H9 (cell line): Measurements from ENCODE around the gene TMEM182. TPM values are rescaled to one million over a fixed set of nuclear protein-coding genes. Genes with fewer than 3 reads are reported as not detected.
A peak's percentile ranks its signal among the peaks of the same experiment; 100 is the strongest.

Experiments
- DNase-seq: peaks from one replicate; pipeline ENCODE4 v3.0.0-alpha.2; 2017
- H2AFZ ChIP-seq: one replicate; pipeline ENCODE4 v1.6.1; 2013; ENCODE audit warnings: mild to moderate bottlenecking, low read length, control low read depth, moderate library complexity
- H2AK5ac ChIP-seq: 2 replicates; pipeline ENCODE4 v1.6.1; 2013; ENCODE audit warnings: low read length, control low read depth, mixed read lengths; ENCODE audit not compliant: insufficient read length
- H2BK120ac ChIP-seq: one replicate; pipeline ENCODE4 v1.6.1; 2013; ENCODE audit warnings: low read depth, mild to moderate bottlenecking, low read length, control low read depth, inconsistent platforms; ENCODE audit not compliant: poor library complexity, severe bottlenecking
- H2BK12ac ChIP-seq: 2 replicates; pipeline ENCODE4 v1.6.1; 2013; ENCODE audit warnings: low read length, control low read depth, mixed read lengths, low read depth; ENCODE audit not compliant: insufficient read length
- H2BK15ac ChIP-seq: 2 replicates; pipeline ENCODE4 v1.6.1; 2013; ENCODE audit warnings: low read depth, low read length, control low read depth
- H2BK20ac ChIP-seq: one replicate; pipeline ENCODE4 v1.6.1; 2013; ENCODE audit warnings: low read depth, mild to moderate bottlenecking, low read length, control low read depth, inconsistent platforms; ENCODE audit not compliant: poor library complexity, severe bottlenecking
- H2BK5ac ChIP-seq: 2 replicates; pipeline ENCODE4 v1.6.1; 2013; ENCODE audit warnings: low read length, control low read depth, mixed read lengths; ENCODE audit not compliant: insufficient read length
- H3K14ac ChIP-seq: 2 replicates; pipeline ENCODE4 v1.6.1; 2013; ENCODE audit warnings: low read length, control low read depth; ENCODE audit not compliant: insufficient read depth
- H3K18ac ChIP-seq: 2 replicates; pipeline ENCODE4 v1.6.1; 2013; ENCODE audit warnings: low read depth, mild to moderate bottlenecking, mixed read lengths, low read length, control low read depth; ENCODE audit not compliant: insufficient read length
- H3K23ac ChIP-seq: 2 replicates; pipeline ENCODE4 v1.6.1; 2013; ENCODE audit warnings: low read length, control low read depth, mixed read lengths, low read depth; ENCODE audit not compliant: insufficient read length
- H3K23me2 ChIP-seq: 2 replicates; pipeline ENCODE4 v1.6.1; 2013; ENCODE audit warnings: low read depth, mild to moderate bottlenecking, mixed read lengths, low read length, control low read depth; ENCODE audit not compliant: insufficient read length, poor library complexity, severe bottlenecking
- H3K27ac ChIP-seq: 2 replicates; pipeline ENCODE4 v1.5.1; 2013; ENCODE audit warnings: low read length, control low read depth, mixed read lengths, low read depth; ENCODE audit not compliant: insufficient read length
- H3K27me3 ChIP-seq: 2 replicates; pipeline ENCODE4 v1.6.1; 2013; ENCODE audit warnings: low read length, control low read depth, inconsistent platforms; ENCODE audit not compliant: insufficient read depth
- H3K4ac ChIP-seq: 2 replicates; pipeline ENCODE4 v1.6.1; 2013; ENCODE audit warnings: low read depth, mild to moderate bottlenecking, control low read depth, inconsistent platforms, low read length, moderate library complexity
- H3K4me1 ChIP-seq: 2 replicates; pipeline ENCODE4 v1.6.1; 2013; ENCODE audit warnings: low read length, control low read depth, inconsistent platforms; ENCODE audit not compliant: insufficient read depth
- H3K4me2 ChIP-seq: 2 replicates; pipeline ENCODE4 v1.6.1; 2013; ENCODE audit warnings: low read length, control low read depth, mixed read lengths; ENCODE audit not compliant: insufficient read length, insufficient read depth
- H3K56ac ChIP-seq: 2 replicates; pipeline ENCODE4 v1.6.1; 2013; ENCODE audit warnings: low read depth, mild to moderate bottlenecking, mixed read lengths, low read length, control low read depth; ENCODE audit not compliant: insufficient read length
- H3K79me1 ChIP-seq: 2 replicates; pipeline ENCODE4 v1.6.1; 2013; ENCODE audit warnings: low read depth, mild to moderate bottlenecking, moderate library complexity, low read length, control low read depth, inconsistent platforms; ENCODE audit not compliant: insufficient read depth, poor library complexity, severe bottlenecking
- H3K79me2 ChIP-seq: 2 replicates; pipeline ENCODE4 v1.6.1; 2013; ENCODE audit warnings: low read length, control low read depth, inconsistent platforms; ENCODE audit not compliant: insufficient read depth
- H3K9ac ChIP-seq: 2 replicates; pipeline ENCODE4 v1.6.1; 2013; ENCODE audit warnings: low read length, control low read depth, mixed read lengths; ENCODE audit not compliant: insufficient read length; ENCODE audit errors: extremely low read depth
- H3K9me3 ChIP-seq: one replicate; pipeline ENCODE4 v1.6.1; 2013; ENCODE audit warnings: low read depth, low read length, inconsistent platforms; ENCODE audit not compliant: control insufficient read depth
- H3T11ph ChIP-seq: one replicate; pipeline ENCODE4 v1.6.1; 2013; ENCODE audit warnings: mild to moderate bottlenecking, low read length, control low read depth, inconsistent platforms
- H4K20me1 ChIP-seq: one replicate; pipeline ENCODE4 v1.6.1; 2013; ENCODE audit not compliant: control insufficient read depth, insufficient read length, insufficient read depth
- H4K5ac ChIP-seq: 2 replicates; pipeline ENCODE4 v1.6.1; 2013; ENCODE audit warnings: low read depth, mild to moderate bottlenecking, mixed read lengths, low read length, control low read depth; ENCODE audit not compliant: insufficient read length
- H4K8ac ChIP-seq: replicated peaks from 2 replicates; pipeline ENCODE4 v1.6.1; 2013; ENCODE audit warnings: low read length, control low read depth, mixed read lengths, low read depth; ENCODE audit not compliant: insufficient read length
- H4K91ac ChIP-seq: 2 replicates; pipeline ENCODE4 v1.6.1; 2013; ENCODE audit warnings: low read depth, mild to moderate bottlenecking, moderate library complexity, mixed read lengths, low read length, control low read depth; ENCODE audit not compliant: insufficient read length
- H3K27ac Mint-ChIP-seq, 3 experiments: 2 replicates in 2 of 3; 3 replicates in 1 of 3; pipeline ENCODE4 v1.8.0; 2020 to 2021; ENCODE audit warnings: mixed read lengths in 3 of 3, mild to moderate bottlenecking in 1 of 3, moderate library complexity in 1 of 3
- H3K27me3 Mint-ChIP-seq: 2 replicates; pipeline ENCODE4 v1.8.0; 2021; ENCODE audit warnings: low read depth, mild to moderate bottlenecking, moderate library complexity, mixed read lengths
- H3K36me3 Mint-ChIP-seq, 3 experiments: 2 replicates in 2 of 3; 3 replicates in 1 of 3; pipeline ENCODE4 v1.8.0; 2020 to 2021; ENCODE audit warnings: low read depth in 3 of 3, mixed read lengths in 3 of 3; ENCODE audit not compliant: insufficient read depth in 1 of 3
- H3K4me1 Mint-ChIP-seq, 2 experiments: 2 replicates each; pipeline ENCODE4 v1.8.0; 2020; ENCODE audit warnings: mixed read lengths in 2 of 2
- H3K4me3 Mint-ChIP-seq, 2 experiments: 2 replicates in 1 of 2; 3 replicates in 1 of 2; pipeline ENCODE4 v1.8.0; 2020 to 2021; ENCODE audit warnings: mild to moderate bottlenecking in 2 of 2, mixed read lengths in 2 of 2, moderate library complexity in 1 of 2
- H3K9me3 Mint-ChIP-seq, 2 experiments: 2 replicates in 1 of 2; 3 replicates in 1 of 2; pipeline ENCODE4 v1.8.0; 2020; ENCODE audit warnings: mild to moderate bottlenecking in 2 of 2, mixed read lengths in 2 of 2, moderate library complexity in 1 of 2
- CTCF ChIP-seq: fragments of 200-600 bp; sonication (generic); conservative IDR thresholded peaks from 3 replicates; pipeline ENCODE4 v1.8.0; 2021; ENCODE audit warnings: antibody characterized with exemption, mild to moderate bottlenecking
- WGBS: extraction: QIAGEN DNeasy Blood & Tissue Kit; methylation state at CpG from one replicate; pipeline ENCODE4 v1.1.7; 2013; ENCODE audit warnings: missing lambda C conversion rate, low lambda C conversion rate, mixed read lengths; ENCODE audit not compliant: insufficient read length; ENCODE audit errors: extremely low coverage; 5-methylcytosine and 5-hydroxymethylcytosine counted together
- total RNA-seq: library from RNA; stranded (reverse); gene quantifications from 2 replicates; pipeline ENCODE4 v1.2.1, GENCODE V29; 2021

The TMEM182 gene
- total RNA-seq, 1 experiment from 2014 or later: 3.6 TPM

- no peaks in the 10 kb centered on the region for H3K4me1 ChIP-seq
- no peaks in the 10 kb centered on the region for H3K79me2 ChIP-seq
- H2BK15ac ChIP-seq: no peak overlapping the region
- H3K9me3 ChIP-seq: no peaks in the 10 kb centered on the region
- DNase-seq: no peak
- TF ChIP-seq CTCF: no peak
- no peak overlapping the region for H4K8ac ChIP-seq
- H3K4ac ChIP-seq: no peak overlapping the region
- H3K56ac ChIP-seq: no peak overlapping the region
- H3K79me1 ChIP-seq: no peaks in the 10 kb centered on the region
- Mint-ChIP-seq H3K36me3 (peaks cover 26 to 73% (median 61%) of the 10 kb centered on the region in 3 experiments), H3K9me3 (no peaks in the 10 kb centered on the region), H3K27me3 (no peaks in the 10 kb centered on the region), H3K4me1 (no peaks in the 10 kb centered on the region), H3K27ac (peak overlapping the region in 1 of 3 experiments; percentile 22; a peak in 1 of 7 replicates), H3K4me3 (no peak overlapping the region)
- no peak overlapping the region for H4K91ac ChIP-seq
- no peak overlapping the region for H2BK120ac ChIP-seq
- no peak overlapping the region for H3K9ac ChIP-seq
- H3K14ac ChIP-seq: no peak overlapping the region
- no peaks in the 10 kb centered on the region for H3K27me3 ChIP-seq
- H2BK12ac ChIP-seq: no peak overlapping the region
- H3K27ac ChIP-seq: no peak overlapping the region
- H3T11ph ChIP-seq: no peak overlapping the region
- H3K23me2 ChIP-seq: no peaks in the 10 kb centered on the region
- no peak overlapping the region for H3K4me2 ChIP-seq
- H3K18ac ChIP-seq: no peak overlapping the region
- H2AK5ac ChIP-seq: no peak overlapping the region
- no peak overlapping the region for H2AFZ ChIP-seq
- H2BK5ac ChIP-seq: no peak overlapping the region
- no peak overlapping the region for H3K23ac ChIP-seq
- no peak overlapping the region for H4K5ac ChIP-seq
- H2BK20ac ChIP-seq: no peak overlapping the region
- no CpG with 5 or more reads among the region's 7 CpGs for WGBS
- H4K20me1 ChIP-seq: no peaks in the 10 kb centered on the region
Measured at GRCh38 chr2:102724016-102724490, 37.8 kb upstream of the TMEM182 start.
